Subcutaneous adipose tissue (tissue), 4 donors: Measurements from ENCODE around the gene VSIG4. TPM values are rescaled to one million over a fixed set of nuclear protein-coding genes. Genes with fewer than 3 reads are reported as not detected.

Experiments used
- total RNA-seq, 4 donors: library from RNA; depleted of rRNA; stranded (reverse); fragments of >200 nt; gene quantifications; one replicate each; pipeline ENCODE4 v1.1.0, GENCODE V29; 2016
- TF ChIP-seq, protein P1 (sequence below): fragments of 450-650 bp; IDR thresholded peaks from one replicate; pipeline ENCODE4 v1.5.1; 2016; ENCODE audit warnings: low read depth, mild to moderate bottlenecking, control low read depth, antibody characterized with exemption, moderate library complexity

Gene VSIG4
- total RNA-seq, 4 donors from 2014 or later, result 202 to 793 (median 487) TPM

DNA sequence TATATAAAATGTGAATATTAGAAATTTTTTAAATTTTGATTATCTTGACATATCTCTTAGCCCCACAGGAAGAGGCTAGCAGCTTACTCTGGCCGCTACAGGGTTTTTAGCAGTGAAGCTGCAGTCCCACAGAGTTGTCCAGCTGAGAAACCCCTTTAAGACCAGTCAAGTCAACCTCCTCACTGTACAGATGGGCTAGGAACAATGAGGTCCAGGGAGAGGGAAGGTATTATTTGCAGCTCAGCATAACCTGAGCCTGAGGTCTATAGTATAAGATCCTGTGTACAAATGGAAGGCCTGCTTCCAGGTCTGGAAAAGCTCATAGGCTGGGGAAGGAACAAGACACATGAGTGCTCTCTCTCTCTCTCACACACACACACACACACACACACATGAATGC lies 1.8 kb downstream of the VSIG4 start:
- TF ChIP-seq, protein P1, sequence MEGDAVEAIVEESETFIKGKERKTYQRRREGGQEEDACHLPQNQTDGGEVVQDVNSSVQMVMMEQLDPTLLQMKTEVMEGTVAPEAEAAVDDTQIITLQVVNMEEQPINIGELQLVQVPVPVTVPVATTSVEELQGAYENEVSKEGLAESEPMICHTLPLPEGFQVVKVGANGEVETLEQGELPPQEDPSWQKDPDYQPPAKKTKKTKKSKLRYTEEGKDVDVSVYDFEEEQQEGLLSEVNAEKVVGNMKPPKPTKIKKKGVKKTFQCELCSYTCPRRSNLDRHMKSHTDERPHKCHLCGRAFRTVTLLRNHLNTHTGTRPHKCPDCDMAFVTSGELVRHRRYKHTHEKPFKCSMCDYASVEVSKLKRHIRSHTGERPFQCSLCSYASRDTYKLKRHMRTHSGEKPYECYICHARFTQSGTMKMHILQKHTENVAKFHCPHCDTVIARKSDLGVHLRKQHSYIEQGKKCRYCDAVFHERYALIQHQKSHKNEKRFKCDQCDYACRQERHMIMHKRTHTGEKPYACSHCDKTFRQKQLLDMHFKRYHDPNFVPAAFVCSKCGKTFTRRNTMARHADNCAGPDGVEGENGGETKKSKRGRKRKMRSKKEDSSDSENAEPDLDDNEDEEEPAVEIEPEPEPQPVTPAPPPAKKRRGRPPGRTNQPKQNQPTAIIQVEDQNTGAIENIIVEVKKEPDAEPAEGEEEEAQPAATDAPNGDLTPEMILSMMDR, result no peak

GRCh38 chrX:66036231-66036630 lies 3.6 kb downstream of the VSIG4 start:
- TF ChIP-seq, protein P1, result no peak

DNA sequence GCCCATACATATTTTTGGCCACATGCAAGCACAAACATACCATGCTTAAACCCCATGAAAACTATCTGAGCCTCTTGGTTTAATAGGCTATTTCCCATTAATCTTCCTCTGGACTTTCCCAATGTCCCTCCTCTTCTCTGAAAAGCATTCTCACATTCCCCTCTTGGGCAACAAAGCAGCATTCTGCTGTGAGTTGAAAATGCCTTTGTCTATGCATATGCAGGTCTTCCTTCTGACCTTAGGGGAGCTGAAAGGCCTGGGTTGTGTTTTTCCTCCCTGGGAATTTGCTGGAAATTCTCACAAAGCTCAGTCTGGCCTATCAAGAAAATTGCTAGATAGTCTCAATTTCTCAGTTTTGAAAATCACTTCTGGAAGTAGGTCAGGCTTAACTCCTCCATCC lies 4.2 kb downstream of the VSIG4 start:
- TF ChIP-seq, protein P1, result no peak

DNA sequence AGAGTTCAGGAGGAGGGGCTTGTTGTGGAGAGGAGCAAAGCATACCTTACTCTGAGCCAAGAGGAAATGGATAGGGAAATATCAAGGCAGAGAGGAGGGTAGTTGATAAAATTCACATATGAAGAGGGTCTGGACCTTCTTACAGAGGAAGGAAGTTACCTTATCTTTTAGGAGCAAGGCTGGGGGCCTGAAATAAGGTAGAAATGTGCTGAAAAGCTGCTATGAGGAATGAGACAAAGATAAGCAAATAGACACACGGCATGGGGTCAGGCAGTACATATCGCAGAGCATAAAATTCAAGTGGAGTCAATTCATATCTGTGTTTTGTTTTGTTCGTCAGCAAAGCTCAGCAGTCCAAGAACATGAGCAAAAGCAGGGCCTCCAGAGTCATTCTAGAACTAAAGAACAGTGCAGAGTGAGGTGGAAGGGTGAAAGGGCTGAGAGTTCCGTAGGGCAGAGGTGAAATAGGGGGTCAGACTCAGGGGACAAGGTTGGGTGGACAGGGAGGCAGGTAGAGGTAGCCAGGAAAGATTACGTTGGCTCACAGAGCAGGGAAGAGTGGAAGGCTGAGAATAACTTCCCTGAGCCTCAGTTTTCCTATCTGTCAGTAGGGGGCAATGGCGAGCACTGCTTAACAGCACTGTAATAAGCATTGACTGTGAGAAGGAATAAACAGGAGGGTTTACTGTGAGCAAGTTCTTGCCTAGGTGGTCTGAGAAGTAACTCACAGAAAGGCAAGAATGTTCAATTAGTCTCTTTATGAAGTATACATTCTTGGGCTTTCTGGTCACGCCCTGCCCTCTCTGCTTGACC lies 9.2 kb downstream of the VSIG4 start:
- TF ChIP-seq, protein P1, result no peak

GRCh38 chrX:66028936-66029335 lies 10.9 kb downstream of the VSIG4 start:
- TF ChIP-seq, protein P1, result no peak

DNA sequence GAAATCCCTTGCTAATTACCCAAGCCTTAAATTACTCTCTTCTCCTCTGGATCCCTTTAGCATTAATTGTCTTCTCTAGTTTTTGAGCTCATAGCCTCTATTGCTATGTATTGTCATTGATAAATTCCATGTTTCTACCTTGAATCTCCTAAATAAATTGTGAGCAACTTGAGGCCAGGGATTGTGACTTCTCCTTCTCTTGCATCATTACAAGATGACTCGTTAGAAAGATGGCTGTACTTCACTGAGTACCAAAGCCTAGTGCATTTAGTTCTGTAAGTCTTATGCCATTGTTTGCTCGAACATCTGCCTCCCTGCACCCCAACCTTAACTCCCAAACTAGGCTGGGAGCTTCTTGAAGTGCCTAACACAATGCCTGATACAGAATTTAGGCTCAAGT lies 15.3 kb downstream of the VSIG4 start:
- TF ChIP-seq, protein P1, result no peak

DNA sequence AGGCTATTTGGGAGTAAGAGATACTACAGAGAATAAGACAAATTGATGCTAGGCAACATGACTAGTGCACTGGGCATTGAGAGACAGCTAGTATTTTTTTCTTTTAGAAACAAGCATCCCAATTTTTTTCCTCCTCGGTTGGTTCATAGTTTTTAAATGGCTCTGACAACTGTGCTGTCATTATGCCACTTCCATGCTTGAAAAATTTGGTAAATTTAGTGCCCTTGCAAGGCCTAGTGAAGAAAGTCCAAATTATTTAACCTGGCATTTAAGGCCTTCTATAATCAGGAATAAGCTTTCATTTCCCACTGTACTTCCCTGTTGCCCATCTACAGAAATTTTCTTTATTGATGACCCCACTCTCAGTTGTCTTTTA lies 15.8 kb downstream of the VSIG4 start:
- TF ChIP-seq, protein P1, result no peak
